Measurements from ENCODE around the gene COL9A3. TPM values are rescaled to one million over a fixed set of nuclear protein-coding genes. Genes with fewer than 3 reads are reported as not detected.

Gene COL9A3
- polyA plus RNA-seq, 1 donor from 2014 or later, result 3.1 TPM

GRCh38 chr20:62804021-62804626, 12.7 kb upstream of the COL9A3 start:
- Histone ChIP-seq H3K27me3 (ENCODE audit: insufficient read depth, low read depth, low read length) (no peaks in the 10 kb centered on the region), H3K36me3 (ENCODE audit: insufficient read depth, low read length) (no peaks in the 10 kb centered on the region), H3K9ac (ENCODE audit: low read length) (no peak overlapping the region), H3K9me2 (ENCODE audit: insufficient read depth, low read length) (no peaks in the 10 kb centered on the region), H2AFZ (ENCODE audit: low read depth, low read length) (no peak overlapping the region), H3K27ac (ENCODE audit: low read length) (no peak overlapping the region), H3F3A (ENCODE audit: insufficient read depth, low read length, poor library complexity, severe bottlenecking) (no peaks in the 10 kb centered on the region), H3K4me2 (ENCODE audit: low read length) (no peak overlapping the region), H3K4me3 (ENCODE audit: low read length) (peak overlapping the region; percentile 67), H3K9me3 (ENCODE audit: low read length) (no peaks in the 10 kb centered on the region), H3K79me2 (replicated peaks; ENCODE audit: insufficient read depth, low read length) (peaks cover 3% of the 10 kb centered on the region), H4K20me1 (ENCODE audit: insufficient read depth) (no peaks in the 10 kb centered on the region)
- TF ChIP-seq SMC3 (conservative IDR thresholded peaks at IDR 0.05; ENCODE audit: poor library complexity), result no peak
- no peak for TF ChIP-seq MXI1 (conservative IDR thresholded peaks at IDR 0.05; ENCODE audit: poor library complexity, severe bottlenecking)
- TF ChIP-seq EZH2 (IDR thresholded peaks at IDR 0.05; ENCODE audit: borderline replicate concordance, insufficient read depth, low read length, poor library complexity, severe bottlenecking), result no peak
- no peak for TF ChIP-seq TAF1 (IDR thresholded peaks at IDR 0.05; ENCODE audit: low read depth)
- TF ChIP-seq REST (IDR thresholded peaks at IDR 0.05; ENCODE audit: borderline replicate concordance), result no peak
- TF ChIP-seq POLR2AphosphoS5 (IDR thresholded peaks at IDR 0.05), result no peak
- no peak for TF ChIP-seq EP300 (conservative IDR thresholded peaks at IDR 0.05; ENCODE audit: poor library complexity, severe bottlenecking)
- TF ChIP-seq RAD21 (conservative IDR thresholded peaks at IDR 0.05), result no peak
- no peak for TF ChIP-seq CTCF (IDR thresholded peaks at IDR 0.05; ENCODE audit: poor library complexity, severe bottlenecking)

- Histone ChIP-seq H3K79me2 (replicated peaks; ENCODE audit: insufficient read depth, low read length) (peaks cover 3% of the 10 kb centered on the region), H3K9me3 (ENCODE audit: low read length) (no peaks in the 10 kb centered on the region), H3K4me2 (ENCODE audit: low read length) (peak within 1 kb of the TSS; percentile 25), H3K36me3 (ENCODE audit: insufficient read depth, low read length) (no peaks in the 10 kb centered on the region), H3K27ac (ENCODE audit: low read length) (no peak within 1 kb of the TSS), H3K9me2 (ENCODE audit: insufficient read depth, low read length) (no peaks in the 10 kb centered on the region), H2AFZ (ENCODE audit: low read depth, low read length) (no peak within 1 kb of the TSS), H3K4me3 (ENCODE audit: low read length) (peak within 1 kb of the TSS; percentile 67), H3K9ac (ENCODE audit: low read length) (peak within 1 kb of the TSS; percentile 66), H4K20me1 (ENCODE audit: insufficient read depth) (no peaks in the 10 kb centered on the region), H3F3A (ENCODE audit: insufficient read depth, low read length, poor library complexity, severe bottlenecking) (no peaks in the 10 kb centered on the region), H3K27me3 (ENCODE audit: insufficient read depth, low read depth, low read length) (no peaks in the 10 kb centered on the region)
- TF ChIP-seq POLR2AphosphoS5 (IDR thresholded peaks at IDR 0.05) (peak; percentile 46), EZH2 (IDR thresholded peaks at IDR 0.05; ENCODE audit: borderline replicate concordance, insufficient read depth, low read length, poor library complexity, severe bottlenecking) (no peak)
Measured at GRCh38 chr20:62804627-62805154, 12.2 kb upstream of the COL9A3 start, which contains the start of gene OGFR. Gene OGFR (plus strand): TSS chr20:62804835. CDS start chr20:62804860, 25 bp downstream.

Measured in neural cell (in vitro differentiated cells).